Measurements from ENCODE around the gene CEP112.
"Not testable (repeated sequence)": the region's sequence is repeated elsewhere in the genome, so short reads cannot be mapped to it uniquely, and the experiment has no call there.

The CEP112 gene

DNA sequence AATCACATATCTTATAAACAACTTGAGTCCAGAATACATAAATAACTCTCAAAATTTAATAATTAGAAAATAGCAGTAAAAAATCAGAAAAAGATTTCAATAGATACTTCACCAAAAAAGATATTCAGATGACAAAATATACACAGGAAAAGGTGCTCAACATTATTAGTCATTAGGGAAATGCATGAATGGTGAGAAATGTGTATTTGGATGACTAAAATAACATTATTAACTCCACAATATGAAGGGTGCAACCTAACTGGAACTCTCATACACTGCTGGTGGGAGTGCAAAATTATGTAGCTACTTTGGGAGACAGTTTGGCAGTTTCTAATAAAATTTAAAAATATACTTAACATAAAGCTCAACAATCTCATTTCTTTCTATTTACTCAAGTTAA lies 368.2 kb downstream of the CEP112 start:
- DNase-seq (ENCODE audit: low spot score): no peak

DNA sequence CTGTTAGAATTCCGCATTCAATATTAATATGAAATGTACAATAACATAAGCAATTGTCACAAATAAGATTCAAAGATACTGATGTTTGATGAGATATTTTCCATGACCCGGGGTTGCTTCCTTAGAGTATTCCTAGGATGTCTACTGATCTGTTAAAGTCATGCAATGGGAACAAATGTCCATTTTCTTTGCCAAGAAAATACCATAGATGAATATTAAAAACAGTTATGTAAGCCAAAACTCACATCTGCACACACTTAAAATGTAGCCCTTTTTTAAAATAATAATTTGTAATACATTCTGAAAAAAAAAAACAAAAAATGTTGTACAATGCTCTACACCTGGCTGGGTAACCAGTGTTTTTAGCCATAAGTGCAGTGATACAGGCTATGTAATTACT lies 371.1 kb downstream of the CEP112 start:
- no peak for DNase-seq (ENCODE audit: low spot score)

DNA sequence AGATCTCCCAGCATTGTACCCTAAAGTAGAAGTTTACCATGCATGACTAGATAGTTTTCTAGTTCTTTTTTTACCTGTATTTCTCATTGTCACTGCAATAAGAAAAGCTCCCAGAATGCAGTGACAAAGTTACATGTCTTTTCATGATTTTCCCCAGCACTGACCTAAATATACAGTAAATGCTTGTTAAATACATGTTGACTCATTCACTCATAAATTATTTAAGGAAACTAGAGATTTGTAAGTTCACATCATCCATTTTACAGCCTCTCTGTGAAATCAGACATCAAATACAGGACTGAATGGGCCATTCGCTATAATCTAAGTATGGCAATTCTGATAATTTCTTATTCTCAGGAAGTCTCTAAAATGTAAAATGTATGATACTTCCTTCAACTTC lies 371.6 kb downstream of the CEP112 start:
- no peak for DNase-seq (ENCODE audit: low spot score)

DNA sequence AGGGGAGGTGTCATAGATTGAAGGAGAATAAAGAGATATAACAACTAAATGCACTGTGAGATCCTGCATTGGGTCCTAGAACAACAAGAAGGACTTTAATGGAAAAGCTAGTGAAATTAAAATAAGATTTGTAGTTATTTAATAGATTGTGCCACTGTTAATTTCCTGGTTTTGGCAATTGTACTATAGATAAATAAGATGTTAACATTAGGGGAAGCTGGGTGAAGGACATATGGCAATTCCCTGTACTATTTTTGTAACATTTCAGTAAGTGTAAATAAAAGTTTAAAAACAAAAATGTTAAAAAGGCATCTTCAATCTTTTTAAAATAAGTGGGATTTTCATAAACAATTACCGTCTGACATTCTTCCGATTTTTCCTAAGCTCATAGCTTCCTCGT lies 372.1 kb downstream of the CEP112 start:
- DNase-seq (ENCODE audit: low spot score): no peak

DNA sequence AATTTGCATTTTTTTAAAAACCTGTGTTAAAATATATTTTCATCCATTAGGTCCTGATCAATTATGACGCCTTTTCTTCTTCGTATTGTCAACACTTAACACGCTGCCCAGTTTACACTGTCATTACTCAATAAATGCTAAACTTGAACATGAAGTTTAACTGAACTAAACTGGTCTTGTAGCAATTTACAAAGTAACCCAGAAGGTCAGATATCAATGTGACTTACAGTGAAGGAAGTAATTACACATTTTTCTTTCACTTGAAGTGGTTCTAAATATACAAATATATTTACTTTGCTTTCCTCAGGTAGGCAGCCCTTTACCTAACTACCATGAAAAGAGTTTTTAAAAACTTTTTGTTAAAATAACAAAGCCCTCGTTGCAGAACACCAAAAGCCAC lies 374.0 kb downstream of the CEP112 start:
- DNase-seq (ENCODE audit: low spot score): no peak

DNA sequence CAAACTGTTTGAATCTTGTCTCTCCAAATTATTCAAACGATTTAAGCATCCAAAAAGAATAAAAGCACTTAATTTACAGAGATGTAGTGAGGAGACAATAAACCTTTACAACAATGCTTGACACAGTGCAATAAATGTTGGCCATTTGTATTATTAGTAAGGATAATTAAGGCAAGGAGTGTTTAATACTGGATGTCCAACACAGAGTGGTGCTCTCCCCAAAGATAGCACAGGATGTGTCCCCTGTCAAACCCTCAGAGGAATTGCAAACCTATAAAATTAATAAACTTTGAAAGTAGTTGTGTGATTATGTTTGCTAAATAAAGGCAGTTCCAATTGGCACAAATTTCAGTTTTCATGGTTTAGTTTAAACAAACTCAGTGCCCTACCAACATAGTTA lies 377.5 kb downstream of the CEP112 start:
- no peak for DNase-seq (ENCODE audit: low spot score)

DNA sequence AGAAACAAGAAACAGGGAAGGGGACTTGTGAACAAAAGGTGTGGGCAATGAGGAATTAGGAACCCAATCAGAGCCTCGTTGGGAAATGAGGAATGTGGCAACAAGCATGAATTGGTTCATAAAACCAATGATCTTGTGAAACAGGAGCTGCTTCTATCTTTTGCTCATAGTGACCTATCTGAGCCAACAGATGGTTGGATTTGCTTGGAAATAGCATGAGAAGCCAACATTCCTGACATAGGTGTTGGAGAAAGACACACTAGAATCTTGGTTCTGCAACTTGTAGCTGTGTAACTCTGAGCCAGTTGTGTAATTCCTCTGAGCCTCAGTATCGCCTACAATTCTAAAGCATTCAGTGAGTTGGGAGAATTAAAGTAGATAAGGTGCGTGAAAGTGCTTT lies 378.6 kb downstream of the CEP112 start:
- DNase-seq (ENCODE audit: low spot score): peak; percentile 14

DNA sequence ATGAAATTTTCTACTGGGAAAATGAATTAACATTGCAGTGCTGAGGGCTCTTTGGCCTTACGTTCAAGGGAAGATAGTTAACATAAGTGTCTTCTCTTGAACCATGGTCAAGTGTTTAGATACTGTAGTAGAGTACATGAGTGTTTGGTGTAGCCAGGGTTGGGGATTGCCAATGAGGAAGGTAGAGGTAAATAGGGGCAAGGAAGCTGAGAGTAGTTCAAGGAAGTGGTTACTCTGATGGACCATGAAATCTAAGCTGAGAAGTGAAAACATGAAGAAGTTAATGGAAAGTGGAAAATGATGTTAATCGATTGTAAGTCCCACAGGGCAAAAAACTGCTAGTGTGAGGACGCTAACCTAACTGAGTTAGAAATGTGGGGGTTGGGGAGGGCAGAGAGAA lies 380.9 kb downstream of the CEP112 start:
- no peak for DNase-seq (ENCODE audit: low spot score)

DNA sequence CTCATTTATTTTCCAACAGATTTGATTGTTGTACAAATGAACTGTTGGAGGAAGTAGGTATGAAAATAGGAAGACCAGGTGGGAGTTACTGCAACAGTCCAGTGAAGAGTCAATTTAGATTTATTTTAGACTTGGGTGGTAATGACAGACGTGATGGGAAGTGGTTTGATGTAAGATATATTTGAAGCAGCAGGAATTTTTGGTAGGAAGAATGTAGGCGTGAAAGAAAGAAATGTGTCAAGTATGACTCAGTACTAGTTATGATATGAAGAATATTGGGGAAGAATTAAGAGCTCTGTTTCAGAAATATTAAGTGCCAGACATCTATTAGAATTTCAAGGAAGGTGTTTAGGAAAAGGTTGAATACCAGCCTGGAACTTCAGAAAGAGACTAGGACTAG lies 382.6 kb downstream of the CEP112 start:
- no peak for DNase-seq (ENCODE audit: low spot score)

DNA sequence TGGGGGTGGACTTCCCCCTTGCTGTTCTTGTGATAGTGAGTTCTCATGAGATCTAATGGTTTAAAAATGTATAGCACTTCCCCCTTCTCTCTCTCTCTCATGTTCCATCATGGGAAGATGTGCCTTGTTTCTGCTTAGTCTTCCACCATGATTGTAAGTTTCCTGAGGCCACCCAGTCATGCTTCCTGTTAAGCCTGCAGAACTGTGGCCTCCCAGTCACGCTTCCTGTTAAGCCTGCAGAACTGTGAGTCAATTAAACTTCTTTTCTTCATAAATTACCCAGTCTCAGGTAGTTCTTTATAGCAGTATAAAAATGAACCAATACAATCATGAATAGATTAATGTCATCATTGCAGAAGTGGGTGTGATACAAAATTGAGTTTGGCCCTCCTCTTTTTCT lies 383.4 kb downstream of the CEP112 start:
- DNase-seq (ENCODE audit: low spot score): not testable (repeated sequence)

DNA sequence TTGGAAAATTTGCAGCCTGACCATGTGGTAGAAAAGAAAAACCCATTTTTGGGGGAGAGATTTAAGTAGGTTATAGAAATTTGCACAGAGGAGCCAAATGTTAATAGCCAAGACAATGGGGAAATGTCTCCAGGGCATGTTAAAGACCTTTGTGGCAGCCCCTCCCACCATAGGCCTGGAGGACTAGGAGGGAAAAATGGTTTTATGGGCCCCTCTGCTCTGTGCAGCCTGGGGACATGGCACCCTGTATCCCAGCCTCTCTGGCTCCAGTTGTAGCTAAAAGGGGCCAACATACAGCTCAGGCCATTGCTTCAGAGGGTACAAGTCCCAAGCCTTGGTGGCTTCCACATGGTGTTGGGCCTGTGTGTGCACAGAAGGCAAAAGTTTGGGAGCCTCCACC lies 384.6 kb downstream of the CEP112 start:
- no peak for DNase-seq (ENCODE audit: low spot score)

DNA sequence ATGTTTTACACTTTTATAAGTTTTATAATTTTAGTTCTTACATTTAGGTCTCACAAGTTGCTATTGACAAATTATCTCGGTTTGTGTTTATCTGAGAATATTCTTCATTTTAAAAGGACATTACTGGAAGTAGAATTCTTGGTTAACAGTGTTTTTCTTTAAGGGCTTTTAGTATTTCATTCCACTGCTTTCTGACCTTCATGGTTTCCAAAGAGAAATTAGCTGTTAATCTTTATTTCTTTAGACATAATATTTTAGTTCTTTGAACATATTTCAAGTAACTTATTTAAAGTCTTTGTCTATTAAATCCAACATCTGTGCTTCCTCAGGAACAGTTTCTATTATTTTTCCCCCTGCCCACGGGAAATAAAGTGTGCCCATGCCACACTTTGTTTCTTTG lies 390.4 kb downstream of the CEP112 start:
- no peak for DNase-seq (ENCODE audit: low spot score)

DNA sequence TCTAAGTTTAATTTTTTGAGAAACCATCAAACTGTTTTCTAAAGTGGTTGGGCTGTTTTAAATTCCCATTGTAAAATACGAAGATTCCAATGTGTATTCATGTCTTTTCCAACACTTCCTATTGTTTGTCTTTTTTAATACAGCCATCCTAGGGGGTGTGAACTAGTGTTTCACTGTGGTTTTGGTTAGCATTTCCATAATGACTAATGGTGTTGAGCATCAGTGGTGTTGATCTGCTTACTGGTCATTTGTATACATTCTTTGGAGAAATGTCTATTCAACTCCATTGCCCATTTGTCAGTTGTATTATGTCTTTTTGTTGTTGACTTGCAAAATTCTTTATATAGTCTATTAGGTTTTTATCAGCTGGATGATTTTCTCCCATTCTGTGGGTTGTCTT lies 391.3 kb downstream of the CEP112 start:
- DNase-seq (ENCODE audit: low spot score): no peak

DNA sequence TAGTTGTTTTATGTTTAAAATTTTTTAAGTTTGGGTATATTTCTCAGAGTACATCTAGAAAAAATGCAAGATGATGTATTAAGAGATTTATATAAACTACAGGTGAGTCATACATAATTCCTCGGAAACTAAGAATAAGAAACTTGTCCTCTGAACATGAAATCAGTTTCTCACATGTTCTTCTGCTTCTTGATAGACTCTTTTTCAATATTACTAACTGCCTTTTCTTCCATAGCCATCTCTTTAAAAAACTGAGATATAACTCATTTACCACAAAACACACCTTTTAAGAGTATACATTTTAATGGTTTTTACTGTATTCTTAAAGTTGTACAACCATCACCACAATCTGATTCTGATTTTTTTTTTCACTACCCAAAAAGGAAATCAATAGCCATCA lies 392.1 kb downstream of the CEP112 start:
- no peak for DNase-seq (ENCODE audit: low spot score)

DNA sequence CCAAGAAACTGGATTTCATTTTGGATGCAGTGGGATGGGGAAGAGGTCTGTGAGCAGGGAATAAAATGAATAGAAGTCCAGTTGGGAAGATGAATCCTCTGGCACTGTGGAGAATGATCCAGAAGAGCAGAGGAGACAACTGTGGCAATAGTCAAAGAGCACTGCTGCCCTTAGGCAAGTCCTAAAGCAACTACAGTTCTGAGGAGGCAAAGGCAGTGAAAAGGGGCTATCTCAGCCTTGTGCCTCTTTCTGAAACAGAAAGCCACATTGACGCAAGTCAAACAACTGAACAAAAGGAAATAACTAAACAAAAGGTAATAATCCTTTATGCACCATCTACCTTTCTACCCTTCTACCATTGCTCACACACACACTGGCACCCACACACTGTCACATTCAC lies 392.5 kb downstream of the CEP112 start:
- no peak for DNase-seq (ENCODE audit: low spot score)

DNA sequence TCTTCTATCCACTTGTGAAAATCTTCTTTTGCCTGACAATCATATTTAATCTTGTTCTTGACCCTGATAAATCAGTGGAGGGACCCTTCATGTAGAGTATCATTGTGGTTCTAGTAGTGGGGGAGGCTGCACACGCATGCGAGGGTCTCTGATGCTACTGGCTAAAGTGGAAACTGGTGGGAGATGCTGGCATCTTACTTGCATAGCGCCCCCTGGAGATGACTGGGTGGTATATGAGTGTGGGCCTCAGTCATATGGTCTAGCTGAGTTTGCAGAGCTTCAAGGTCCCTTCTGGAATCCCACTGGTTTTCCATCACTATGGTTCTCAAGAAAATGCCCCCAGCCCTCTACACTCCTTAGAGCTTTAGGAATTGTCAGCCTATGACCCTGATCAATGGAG lies 394.1 kb downstream of the CEP112 start:
- no peak for DNase-seq (ENCODE audit: low spot score)

DNA sequence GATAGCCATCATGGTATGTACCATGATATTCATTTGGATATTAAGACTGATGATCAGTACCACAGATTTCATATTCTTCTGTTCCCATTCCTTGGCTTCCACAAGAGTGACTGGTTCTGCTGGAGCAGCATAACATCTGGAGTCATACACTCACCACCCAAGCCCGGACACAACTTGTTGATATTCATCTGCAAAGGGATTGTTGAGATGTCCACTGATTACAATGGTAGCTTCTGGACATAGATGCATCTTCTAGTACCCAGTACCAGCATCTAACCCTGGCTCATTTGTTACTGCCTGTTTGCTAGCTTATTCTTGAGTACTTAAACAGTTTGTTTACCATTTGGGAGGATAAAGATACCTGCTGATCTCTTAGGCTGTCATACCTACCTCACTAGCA lies 394.8 kb downstream of the CEP112 start:
- peak; percentile 11 for DNase-seq (ENCODE audit: low spot score)

DNA sequence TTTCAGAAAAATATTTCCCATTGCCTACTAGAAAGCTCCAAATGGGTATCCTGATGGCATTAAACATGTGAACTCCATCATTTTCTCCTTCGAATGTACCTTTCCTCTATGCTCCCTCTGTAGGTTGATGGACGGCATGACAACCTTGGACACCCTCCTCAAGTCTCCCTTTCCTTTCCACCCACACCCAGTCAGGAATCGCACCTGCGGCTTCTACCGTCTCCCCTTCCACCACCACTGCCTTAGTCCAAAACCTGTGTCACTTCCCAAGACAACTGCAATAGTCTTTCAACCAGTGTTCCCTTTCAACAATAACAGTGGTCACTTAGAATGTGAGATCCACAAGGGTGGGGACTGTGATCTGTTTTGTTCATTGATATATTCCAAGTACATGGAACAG lies 397.4 kb downstream of the CEP112 start:
- peak; percentile 18 for DNase-seq (ENCODE audit: low spot score)

DNA sequence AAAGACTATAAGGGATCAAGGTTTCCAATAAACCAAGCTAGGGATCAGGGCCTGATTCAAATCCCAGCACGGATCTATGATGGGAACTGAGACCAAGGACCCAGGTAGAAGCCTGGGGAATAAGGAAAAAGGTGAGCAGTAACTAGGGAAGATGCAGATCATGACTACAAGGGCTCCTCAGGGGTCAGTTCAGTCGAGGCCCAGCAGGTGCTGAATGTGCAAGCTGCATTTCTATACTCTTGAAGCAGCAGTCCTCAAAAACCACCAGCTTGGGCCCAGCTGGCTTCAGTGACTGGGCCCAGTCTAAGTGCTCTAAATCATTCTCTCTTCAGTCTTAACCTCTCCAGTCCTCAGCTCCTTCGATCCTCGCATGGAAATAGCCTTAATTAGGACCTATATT lies 401.7 kb downstream of the CEP112 start:
- no peak for DNase-seq (ENCODE audit: low spot score)

DNA sequence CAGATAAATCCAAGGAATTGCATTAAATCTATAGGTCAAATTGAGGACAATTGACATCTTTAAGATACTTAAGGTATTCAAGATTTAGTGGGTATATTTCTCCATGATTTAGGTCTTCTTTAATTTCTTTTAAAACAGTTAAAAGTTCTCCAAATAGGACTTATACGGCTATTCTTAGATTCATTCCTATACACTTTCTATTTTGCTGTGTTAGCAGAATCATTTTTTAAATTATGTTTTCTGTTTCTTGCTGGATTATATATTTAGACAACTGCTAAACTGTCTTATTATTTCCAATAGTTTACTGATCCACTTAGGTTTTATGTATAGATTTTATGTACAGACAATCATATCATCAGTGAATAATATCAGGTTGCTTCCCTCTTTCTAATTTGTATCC lies 404.4 kb downstream of the CEP112 start:
- DNase-seq (ENCODE audit: low spot score): no peak

DNA sequence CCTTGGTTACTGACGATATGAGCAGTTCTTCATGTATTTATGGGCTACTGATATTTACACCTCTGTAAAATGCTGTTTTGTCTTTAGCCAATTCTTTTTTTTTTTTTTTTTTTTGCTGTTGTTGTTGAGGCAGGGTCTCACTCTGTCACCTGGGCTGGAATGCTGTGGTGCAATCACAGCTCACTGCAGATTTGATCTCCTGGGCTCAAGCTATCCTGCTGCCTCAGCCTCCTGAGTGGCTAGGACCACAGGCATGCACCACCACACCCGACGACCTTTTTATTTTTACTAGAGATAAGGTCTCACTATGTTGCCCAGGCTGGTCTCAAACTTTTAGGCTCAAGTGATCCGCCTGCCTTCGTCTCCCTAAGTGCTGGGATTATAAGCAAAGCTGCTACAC lies 405.5 kb downstream of the CEP112 start:
- DNase-seq (ENCODE audit: low spot score): no peak

DNA sequence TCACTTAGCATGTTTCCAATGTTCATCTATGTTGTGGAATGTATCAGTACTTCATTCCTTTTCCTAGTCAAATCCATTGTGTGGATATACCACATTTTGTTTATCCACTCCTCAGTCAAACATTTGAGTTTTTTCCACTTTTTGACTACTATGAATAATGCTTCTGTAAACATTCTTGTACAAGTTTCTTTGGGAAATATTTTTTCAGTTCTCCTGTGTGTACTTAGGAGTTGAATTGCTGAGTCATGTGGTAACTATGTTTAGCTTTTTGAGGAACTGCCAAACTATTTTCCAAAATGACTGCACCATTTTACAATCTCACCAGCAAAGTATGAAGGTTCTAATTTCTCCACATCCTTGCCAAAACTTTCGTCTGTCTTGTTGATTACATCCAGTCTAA lies 406.8 kb downstream of the CEP112 start:
- DNase-seq (ENCODE audit: low spot score): peak; percentile 9

DNA sequence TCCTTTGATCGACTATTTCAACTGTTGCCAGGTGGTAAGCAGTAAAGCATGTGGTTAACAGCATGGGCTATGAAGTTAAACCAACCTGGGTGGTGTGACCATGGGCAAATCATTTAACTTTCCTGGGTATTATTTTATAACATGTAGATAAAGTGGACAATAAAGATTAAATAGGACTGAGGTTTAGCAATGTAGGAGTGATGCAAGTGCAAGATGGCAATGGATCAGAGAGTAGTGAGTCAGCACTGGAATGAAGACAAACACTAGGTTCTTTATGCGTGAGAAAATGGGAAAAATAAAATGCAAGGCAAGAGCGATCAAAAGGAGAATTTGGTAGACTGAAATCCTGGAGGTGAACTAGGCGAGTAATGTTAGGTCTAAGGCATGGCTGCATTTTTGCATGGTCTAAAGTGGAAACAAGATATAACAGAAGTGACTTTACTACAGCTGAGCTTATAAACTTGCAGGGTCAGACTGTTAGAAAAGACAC lies 408.0 kb downstream of the CEP112 start:
- peak; percentile 45 for DNase-seq (ENCODE audit: low spot score)

DNA sequence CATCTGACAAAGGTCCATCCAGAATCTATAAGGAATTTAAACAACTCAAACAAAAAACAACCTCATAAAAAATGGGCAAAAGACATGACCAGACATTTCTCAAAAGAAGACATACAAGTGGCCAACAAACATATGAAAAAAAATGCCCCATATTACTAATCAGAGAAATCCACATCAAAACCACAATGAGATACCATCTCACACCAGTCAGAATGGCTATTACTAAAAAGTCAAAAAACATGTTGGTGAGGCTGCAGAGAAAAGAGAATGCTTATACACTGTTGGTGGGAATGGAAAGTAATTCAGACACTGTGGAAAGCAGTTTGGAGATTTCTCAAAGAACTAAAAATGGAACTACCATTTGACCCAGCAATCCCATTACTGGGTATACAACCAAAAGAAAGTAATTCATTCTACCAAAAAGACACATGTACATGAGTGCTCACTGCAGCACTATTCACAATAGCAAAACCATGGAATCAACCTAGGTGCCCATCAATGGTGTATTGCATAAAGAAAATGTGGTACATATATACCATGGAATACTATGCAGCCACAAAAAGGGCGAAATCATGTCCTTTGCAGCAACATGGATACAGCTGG lies 409.7 kb downstream of the CEP112 start:
- DNase-seq (ENCODE audit: low spot score): not testable (repeated sequence)

DNA sequence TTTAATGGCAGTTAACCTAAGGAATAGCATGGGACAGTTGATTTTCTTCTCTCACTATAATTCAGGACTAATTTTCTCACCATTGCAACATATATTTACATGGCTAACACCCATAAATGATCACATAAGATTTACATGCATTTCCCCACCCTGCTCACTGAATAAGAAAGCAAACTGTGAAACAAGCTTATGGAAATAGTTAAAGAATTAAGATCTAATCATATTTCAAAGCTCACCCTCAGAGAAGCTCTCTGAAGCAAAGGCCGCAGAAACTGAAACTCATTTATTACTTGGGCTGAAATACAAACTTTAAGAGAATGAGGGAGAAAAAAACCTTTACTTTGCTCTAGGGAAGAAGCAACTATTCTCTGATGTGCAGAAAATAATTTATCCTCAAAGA lies 411.8 kb downstream of the CEP112 start:
- DNase-seq (ENCODE audit: low spot score): no peak

Measured in AG20443 (cell line).